Measurements from ENCODE around the gene HSFY1.
"Not testable (repeated sequence)": the region's sequence is repeated elsewhere in the genome, so short reads cannot be mapped to it uniquely, and the experiment has no call there.

The HSFY1 gene

GRCh38 chrY:18546420-18546819, at the start of gene HSFY1:
TSS of gene HSFY1 (plus strand) at chrY:18546720. CDS start at chrY:18546788, 68 bp downstream.
- not testable (repeated sequence) for DNase-seq (ENCODE audit: low spot score)

DNA sequence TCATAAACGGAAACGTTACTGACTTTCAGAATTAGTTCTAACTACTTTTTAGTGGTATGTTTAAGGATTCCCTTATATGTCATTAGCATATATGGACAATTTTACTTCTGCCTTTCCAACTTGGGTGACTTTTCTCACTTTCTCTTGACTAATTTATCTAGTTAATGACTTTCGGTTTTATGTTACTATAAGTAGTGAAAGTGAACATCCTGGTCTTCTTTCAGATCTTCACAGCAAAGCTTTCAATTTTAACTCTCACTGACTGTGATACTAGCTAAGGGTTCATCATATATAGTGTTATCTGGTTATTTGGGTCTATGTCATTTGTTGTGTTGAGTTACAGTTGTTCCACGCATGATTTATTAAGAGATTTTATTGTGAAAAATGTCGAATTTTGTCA, 42.3 kb upstream of the HSFY1 start:
- not testable (repeated sequence) for DNase-seq (ENCODE audit: low spot score)

- DNase-seq (ENCODE audit: low spot score): not testable (repeated sequence)
These were observed 15.4 kb upstream of the HSFY1 start for GRCh38 chrY:18530995-18531655.

DNA sequence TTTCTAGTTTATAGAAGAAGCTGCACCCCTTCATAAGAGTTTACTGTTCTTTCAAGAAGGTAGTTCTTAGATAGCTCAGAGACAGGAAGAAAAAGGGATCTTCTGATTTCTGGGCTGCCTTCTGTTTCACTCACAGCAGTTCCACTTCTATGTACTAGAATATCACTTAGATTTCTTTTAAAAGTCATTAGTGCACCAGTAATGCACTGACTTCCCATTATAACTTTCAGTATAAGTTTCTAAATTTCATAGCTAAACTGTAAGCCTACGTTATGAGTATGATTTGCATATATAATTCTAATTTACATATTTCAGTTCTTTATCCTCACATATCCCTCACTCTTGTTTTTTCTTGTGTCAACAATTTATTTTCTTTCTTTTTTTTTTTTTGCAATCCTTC, 7.6 kb upstream of the HSFY1 start:
- DNase-seq (ENCODE audit: low spot score): not testable (repeated sequence)

DNA sequence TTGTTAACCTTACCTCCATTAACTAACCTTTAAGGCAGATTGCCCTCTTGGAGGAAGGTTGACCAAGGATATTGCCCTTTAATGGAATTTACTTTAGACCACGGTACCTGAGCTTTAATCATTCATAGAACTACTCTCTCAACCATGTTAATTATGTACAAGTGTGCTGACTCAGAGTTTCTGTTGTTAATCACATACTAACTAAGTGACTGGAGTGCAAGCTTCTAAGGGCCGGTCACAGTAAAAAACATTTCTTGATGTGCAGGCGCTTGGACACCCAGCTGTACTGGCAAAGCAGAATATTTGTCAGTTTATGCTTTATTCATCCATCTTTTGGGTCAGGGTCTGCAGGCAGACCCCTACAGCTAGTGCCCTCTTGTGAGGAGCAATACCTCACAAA, 6.6 kb downstream of the HSFY1 start:
- DNase-seq (ENCODE audit: low spot score): not testable (repeated sequence)

- DNase-seq (ENCODE audit: low spot score): not testable (repeated sequence)
These were observed 19.4 kb downstream of the HSFY1 start for GRCh38 chrY:18565915-18566314.

Data from AG20443 (cell line).